GM12878 (cell line): Measurements from ENCODE around the gene ATP4A. TPM values are rescaled to one million over a fixed set of nuclear protein-coding genes. Genes with fewer than 3 reads are reported as not detected.

Experiments
- ATF7 ChIP-seq: fragments of 450-650 bp; IDR thresholded peaks from 2 replicates; pipeline ENCODE4 v1.6.1; 2016; ENCODE audit warnings: low read depth, mild to moderate bottlenecking
- CREM ChIP-seq: IDR thresholded peaks from 2 replicates; pipeline ENCODE4 v1.6.1; 2014; ENCODE audit warnings: antibody characterized with exemption, low read depth
- JUNB ChIP-seq: IDR thresholded peaks from 2 replicates; pipeline ENCODE4 v1.6.1; 2016; ENCODE audit warnings: antibody characterized with exemption, mild to moderate bottlenecking
- MLLT1 ChIP-seq: fragments of 450-650 bp; IDR thresholded peaks from 2 replicates; pipeline ENCODE4 v1.6.1; 2016; ENCODE audit warnings: mild to moderate bottlenecking
- MTA2 ChIP-seq: fragments of 450-650 bp; IDR thresholded peaks from 2 replicates; pipeline ENCODE4 v1.6.1; 2016; ENCODE audit warnings: low read depth, mild to moderate bottlenecking, moderate library complexity
- MTA3 ChIP-seq: IDR thresholded peaks from 2 replicates; pipeline ENCODE4 v1.6.1; 2012; ENCODE audit warnings: low read length, inconsistent platforms, borderline replicate concordance
- MYC ChIP-seq: IDR thresholded peaks from 2 replicates; pipeline ENCODE4 v1.6.1; 2011; ENCODE audit warnings: mild to moderate bottlenecking, low read length, moderate library complexity, inconsistent platforms; ENCODE audit not compliant: insufficient read depth, insufficient replicate concordance, insufficient read length, severe bottlenecking
- ZNF622 ChIP-seq: fragments of 450-650 bp; IDR thresholded peaks from 2 replicates; pipeline ENCODE4 v1.6.1; 2017; ENCODE audit warnings: mild to moderate bottlenecking, inconsistent platforms
- polyA plus RNA-seq, 11 experiments: library from polyadenylated mRNA; depleted of rRNA in 4 of 11; unstranded in 6 of 11; stranded (reverse) in 5 of 11; fragments of >200 nt; fragmentation: Nextera tagmentation in 4 of 11; fragmentation: Illumina TruSeq in 1 of 11; extraction: Ambion mirVana in 4 of 11; extraction: Trizol in 1 of 11; gene quantifications; 1 replicate in 1 of 11; 2 replicates in 10 of 11; pipeline versions ENCODE4 v1.2.1 to v1.2.3, GENCODE V29; 2011 to 2016; ENCODE audit warnings: inconsistent platforms in 2 of 11, missing spikeins in 2 of 11, low read depth in 1 of 11
- total RNA-seq, 4 experiments: library from RNA; depleted of rRNA in 3 of 4; stranded (reverse); fragments of >200 nt in 3 of 4; fragmentation: Illumina TruSeq in 1 of 4; extraction: Trizol in 1 of 4; gene quantifications; 2 replicates each; pipeline versions ENCODE4 v1.2.1 to v1.2.3, GENCODE V29; 2013 to 2021
- TF ChIP-seq, protein P1 (sequence below): fragments of 450-650 bp; conservative IDR thresholded peaks from 2 replicates; pipeline ENCODE4 v1.6.1; 2017; ENCODE audit warnings: mild to moderate bottlenecking, moderate library complexity

The ATP4A gene
- total and polyA plus RNA-seq, 10 of the 15 experiments (the other 5 are each of a cell fraction or from before 2014, with no cell fraction given), result 0.03 to 1.5 (median 0.11) TPM; not detected in 3

DNA sequence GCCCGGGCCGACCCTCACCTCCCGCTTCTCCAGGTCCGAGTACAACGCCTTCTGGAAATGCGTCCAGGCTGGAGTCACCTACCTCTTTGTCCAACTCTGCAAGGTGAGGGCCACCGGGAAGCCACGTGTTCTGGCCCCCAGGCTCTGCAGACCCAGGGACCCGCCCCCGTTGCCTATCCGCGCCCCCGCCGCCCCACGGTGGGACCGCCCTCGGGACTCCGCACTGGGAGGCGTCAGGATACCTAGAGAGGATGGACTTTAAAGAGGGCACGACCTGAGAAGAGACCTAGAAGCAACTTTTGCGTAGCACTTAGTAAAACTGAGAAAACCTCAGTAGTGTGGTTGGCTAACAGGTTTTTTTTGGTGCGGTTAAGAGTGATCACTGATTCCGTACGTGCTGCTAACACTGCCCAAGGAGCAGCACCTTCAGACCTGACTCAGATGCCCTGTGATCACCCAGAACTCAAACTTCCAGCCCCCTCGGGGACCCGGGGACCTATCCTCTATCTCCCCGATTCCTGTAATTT lies 17.5 kb downstream of the ATP4A start (continued):
- TF ChIP-seq, protein P1, sequence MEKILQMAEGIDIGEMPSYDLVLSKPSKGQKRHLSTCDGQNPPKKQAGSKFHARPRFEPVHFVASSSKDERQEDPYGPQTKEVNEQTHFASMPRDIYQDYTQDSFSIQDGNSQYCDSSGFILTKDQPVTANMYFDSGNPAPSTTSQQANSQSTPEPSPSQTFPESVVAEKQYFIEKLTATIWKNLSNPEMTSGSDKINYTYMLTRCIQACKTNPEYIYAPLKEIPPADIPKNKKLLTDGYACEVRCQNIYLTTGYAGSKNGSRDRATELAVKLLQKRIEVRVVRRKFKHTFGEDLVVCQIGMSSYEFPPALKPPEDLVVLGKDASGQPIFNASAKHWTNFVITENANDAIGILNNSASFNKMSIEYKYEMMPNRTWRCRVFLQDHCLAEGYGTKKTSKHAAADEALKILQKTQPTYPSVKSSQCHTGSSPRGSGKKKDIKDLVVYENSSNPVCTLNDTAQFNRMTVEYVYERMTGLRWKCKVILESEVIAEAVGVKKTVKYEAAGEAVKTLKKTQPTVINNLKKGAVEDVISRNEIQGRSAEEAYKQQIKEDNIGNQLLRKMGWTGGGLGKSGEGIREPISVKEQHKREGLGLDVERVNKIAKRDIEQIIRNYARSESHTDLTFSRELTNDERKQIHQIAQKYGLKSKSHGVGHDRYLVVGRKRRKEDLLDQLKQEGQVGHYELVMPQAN, result 0 out of 2 replicates have a peak, but pooled peaks have one; percentile 0
- TF ChIP-seq ATF7 (peak; percentile 38; the same call in 1 of the 2 replicates), MLLT1 (peak; percentile 64; the same call in 1 of the 2 replicates), JUNB (0 out of 2 replicates have a peak, but pooled peaks have one; percentile 41), MTA2 (peak; percentile 48; the same call in 1 of the 2 replicates), MYC (peak; percentile 76), ZNF622 (no peak), MTA3 (peak; percentile 71; the same call in 1 of the 2 replicates), CREM (peak; percentile 34; the same call in 1 of the 2 replicates)
- TF ChIP-seq, all 136 proteins: peak for 19
